NCI-H524 treated with DMSO at 0.1 percent for 48 hours (cell line): ENCODE data around the gene ZNF438.
"Not testable (repeated sequence)": the region's sequence is repeated elsewhere in the genome, so short reads cannot be mapped to it uniquely, and the experiment has no call there.

Experiments
- DNase-seq: peaks from one replicate; lab custom pipeline; 2025; lab: John Stamatoyannopoulos, UW

Gene ZNF438

DNA sequence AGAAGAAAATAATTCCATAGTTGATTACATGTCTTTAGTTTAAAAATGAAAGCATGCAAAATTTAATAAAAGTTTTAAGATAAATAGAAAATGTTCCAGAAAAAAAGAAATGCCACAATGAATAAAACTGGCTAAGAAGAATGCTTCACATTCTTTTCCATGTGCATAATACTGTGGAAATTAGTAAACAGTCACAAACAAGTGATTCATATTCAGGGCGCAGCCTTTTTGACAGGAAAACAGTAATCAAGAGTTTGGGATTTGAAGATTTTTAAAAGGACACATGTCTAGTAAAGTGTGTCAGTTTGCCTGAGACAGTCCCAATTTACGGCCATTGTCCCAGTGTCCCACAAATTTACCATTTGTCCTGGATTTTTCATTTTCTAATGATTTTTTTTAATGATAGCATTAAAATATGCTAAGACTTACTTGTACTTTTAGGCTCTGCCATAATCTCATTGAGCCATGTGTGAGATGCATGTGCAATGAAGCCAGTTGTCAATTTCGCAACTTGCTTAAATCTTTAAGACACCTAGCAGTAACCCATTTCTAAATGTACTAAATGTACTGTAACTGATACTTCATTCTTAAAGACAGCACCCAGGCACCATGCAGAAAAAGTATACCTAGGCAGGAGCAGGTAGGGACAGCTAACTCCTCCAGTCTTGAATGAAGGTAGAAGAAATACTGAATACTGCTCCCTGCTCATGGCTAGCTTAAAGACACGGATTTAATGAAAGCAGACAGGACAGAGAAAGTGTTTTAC, 46.9 kb downstream of the ZNF438 start:
- DNase-seq, result no peak

- not testable (repeated sequence) for DNase-seq
Measured at GRCh38 chr10:30983209-30983608, 48.5 kb downstream of the ZNF438 start.

DNA sequence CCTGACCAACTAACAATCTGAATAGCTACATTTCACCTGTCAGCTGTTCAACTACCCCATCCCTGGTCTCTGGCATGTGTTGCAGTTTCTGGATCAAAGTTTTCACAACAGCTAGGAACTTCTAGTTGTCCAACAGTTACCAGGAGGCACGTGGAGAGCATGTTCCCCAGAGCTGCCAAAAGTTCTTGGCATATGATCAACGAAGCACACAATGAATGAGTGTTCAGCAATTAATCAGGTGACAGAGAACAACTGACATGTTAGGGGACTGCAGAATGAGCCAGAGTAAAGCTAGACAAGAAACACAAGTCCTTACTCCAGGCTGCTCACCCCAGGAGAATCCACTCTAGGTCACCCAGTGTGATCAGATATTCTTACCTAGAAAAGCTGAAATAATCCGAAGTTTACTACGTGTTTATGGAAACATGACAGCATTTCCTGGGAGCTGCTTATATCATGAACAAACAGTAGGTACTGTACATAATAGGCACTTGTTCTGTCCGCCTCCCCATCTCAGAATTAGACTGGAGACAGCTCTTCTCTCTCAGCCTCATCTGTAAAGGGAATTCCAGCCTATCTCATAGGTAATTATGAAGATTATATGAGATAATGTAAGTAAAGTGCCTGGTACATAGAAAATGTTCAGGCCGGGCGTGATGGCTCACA, 50.6 kb downstream of the ZNF438 start:
- DNase-seq, result no peak

- no peak for DNase-seq
Measured at GRCh38 chr10:30979956-30980355, 51.7 kb downstream of the ZNF438 start.

DNA sequence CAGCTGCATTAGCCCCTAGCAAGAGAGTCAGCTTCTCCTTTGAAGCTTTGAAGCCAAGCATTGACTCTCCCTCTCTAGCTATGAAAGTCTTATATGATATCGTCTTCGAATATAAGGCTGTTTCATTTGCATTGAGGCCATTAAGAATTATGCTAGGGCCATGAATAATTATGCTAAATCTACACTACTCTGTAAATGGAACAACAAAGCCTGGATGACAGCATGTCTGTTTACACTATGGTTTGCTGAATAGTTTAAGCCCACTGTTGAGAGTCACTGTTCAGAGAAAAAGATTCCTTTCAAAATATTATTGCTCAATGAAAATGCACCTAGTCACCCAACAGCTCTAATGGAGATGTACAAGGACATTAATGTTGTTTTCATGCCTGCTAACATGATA, 52.8 kb downstream of the ZNF438 start:
- DNase-seq, result no peak

DNA sequence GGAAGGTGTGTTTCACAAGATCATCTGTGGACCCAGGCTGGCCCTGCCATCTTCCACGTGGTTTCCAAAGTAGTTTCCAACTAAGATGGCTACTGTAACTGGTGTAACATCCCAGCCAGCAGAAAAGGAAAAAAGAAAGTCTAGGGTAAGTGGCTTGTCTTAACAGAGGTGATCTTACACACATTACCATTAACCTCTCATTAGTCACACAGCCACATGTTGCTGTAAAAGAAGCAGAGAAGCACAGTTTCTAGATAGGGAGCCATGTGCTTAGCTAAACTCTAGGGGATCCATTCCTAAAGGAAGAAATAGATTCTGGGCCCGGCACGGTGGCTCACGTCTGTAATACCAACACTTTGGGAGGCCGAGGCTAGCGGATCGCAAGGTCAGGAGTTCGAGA, 54.3 kb downstream of the ZNF438 start:
- DNase-seq, result no peak

GRCh38 chr10:30974773-30975415, 56.8 kb downstream of the ZNF438 start:
- DNase-seq, result no peak

DNA sequence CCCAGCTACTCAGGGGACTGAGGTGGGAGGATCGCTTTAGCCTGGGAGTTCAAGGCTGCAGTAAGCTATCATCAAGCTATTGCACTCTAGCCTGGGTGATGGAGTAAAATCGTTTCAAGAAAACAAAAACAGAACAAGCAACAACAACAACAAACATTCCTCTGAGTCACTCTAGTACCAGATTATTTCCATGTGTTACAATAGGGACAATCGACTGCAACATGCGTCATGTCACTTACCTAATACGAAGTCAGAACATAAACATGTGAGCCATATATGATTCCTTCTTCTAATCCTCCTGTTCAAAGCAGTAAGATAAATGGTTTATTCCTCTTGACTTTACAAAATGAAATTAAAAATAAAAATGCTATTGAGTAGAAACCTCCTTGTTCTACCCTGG, 57.3 kb downstream of the ZNF438 start:
- no peak for DNase-seq

GRCh38 chr10:30973737-30974136, 57.9 kb downstream of the ZNF438 start:
- no peak for DNase-seq

GRCh38 chr10:30970760-30971460, 60.8 kb downstream of the ZNF438 start:
- DNase-seq, result no peak

- no peak for DNase-seq
Measured at GRCh38 chr10:30968711-30969110, 63.0 kb downstream of the ZNF438 start.

GRCh38 chr10:30967650-30968410, 63.8 kb downstream of the ZNF438 start:
- no peak for DNase-seq

GRCh38 chr10:30963992-30964930, 67.4 kb downstream of the ZNF438 start:
- DNase-seq, result no peak

DNA sequence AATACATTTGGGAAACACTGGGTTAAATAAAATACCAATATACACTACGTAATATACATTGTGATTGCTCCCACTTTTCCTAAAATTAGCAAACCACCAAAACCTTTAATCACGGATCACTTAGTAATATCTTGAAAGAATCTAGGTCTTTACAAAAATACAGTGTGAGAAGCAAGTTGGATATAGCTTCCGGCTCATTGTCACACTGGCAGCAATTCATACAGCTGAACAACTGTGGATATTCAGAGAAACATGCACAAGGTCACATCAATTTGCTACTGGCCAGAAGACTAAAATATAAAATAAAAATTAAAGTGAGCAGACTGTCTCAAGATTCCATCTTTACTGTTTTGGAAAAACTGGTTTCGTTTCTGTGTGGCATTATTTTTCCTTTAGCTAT, 69.1 kb downstream of the ZNF438 start:
- no peak for DNase-seq

- DNase-seq, result no peak
Measured at GRCh38 chr10:30959836-30960210, 71.8 kb downstream of the ZNF438 start.

- not testable (repeated sequence) for DNase-seq
Measured at GRCh38 chr10:30949218-30949617, 82.4 kb downstream of the ZNF438 start.

DNA sequence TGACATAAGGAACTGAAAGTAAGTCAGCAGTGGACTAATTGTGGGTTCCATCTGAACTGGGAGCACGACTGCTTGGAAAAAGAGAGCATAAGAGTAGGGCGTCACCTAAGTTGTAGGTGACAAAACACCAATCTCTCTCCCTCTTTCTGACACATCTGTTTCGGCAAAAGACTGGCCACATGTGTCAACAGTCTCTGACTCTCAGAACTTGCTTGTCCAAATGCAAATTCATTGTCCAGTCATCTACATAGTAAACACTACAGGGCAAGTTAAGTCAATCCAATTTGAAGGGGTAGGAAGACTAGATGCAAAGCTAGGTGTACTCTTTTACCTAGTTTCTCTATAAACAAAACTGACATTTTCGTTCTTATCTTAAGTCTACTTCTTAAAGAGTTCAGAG, 87.7 kb downstream of the ZNF438 start:
- DNase-seq, result no peak

DNA sequence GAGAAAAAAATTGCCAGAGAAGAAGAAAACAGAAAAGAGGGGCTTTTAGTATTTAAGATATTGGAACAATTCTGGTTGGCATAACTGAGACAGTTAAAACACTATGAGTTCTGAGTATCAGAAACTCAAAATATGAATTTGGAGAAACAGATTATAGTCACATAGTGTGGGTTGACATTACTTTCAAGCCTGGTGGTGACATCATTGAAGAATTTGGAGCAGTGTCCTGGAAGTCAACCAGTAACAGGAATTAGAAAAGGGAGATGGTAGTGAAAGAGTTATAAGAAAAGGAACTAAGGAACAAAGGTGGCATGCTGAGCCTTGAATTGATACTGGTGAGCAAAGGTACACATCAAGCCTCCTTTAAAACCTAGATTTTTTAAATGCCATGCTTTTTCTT, 88.2 kb downstream of the ZNF438 start:
- no peak for DNase-seq

GRCh38 chr10:30940256-30940655, 91.4 kb downstream of the ZNF438 start:
- DNase-seq, result no peak

- no peak for DNase-seq
Measured at GRCh38 chr10:30939643-30940251, 91.9 kb downstream of the ZNF438 start.
